HepG2 (cell line): ENCODE measurements around the gene FBXW12. TPM values are rescaled to one million over a fixed set of nuclear protein-coding genes. Genes with fewer than 3 reads are reported as not detected.

Experiments used
- ARID3A ChIP-seq: IDR thresholded peaks from 2 replicates; pipeline ENCODE4 v1.6.1; 2012; ENCODE audit warnings: low read depth, low read length, improper control_type of control experiment
- CBX5 ChIP-seq: sonication (generic); formaldehyde crosslinking; IDR thresholded peaks from 2 replicates; pipeline ENCODE4 v1.4.0; 2020; ENCODE audit warnings: missing genetic modification reagents, borderline replicate concordance
- CTCF ChIP-seq: sonication (generic); formaldehyde crosslinking; IDR thresholded peaks from 2 replicates; pipeline ENCODE4 v1.5.0; 2020; ENCODE audit warnings: mild to moderate bottlenecking, missing genetic modification reagents, moderate library complexity
- HNF1B ChIP-seq: sonication (generic); formaldehyde crosslinking; IDR thresholded peaks from 2 replicates; pipeline ENCODE4 v1.5.1; 2020; ENCODE audit warnings: mild to moderate bottlenecking, moderate library complexity, missing genetic modification reagents
- KAT8 ChIP-seq: IDR thresholded peaks from 2 replicates; pipeline ENCODE4 v1.6.1; 2016; ENCODE audit warnings: missing genetic modification reagents, missing compliant biosample characterization
- KLF16 ChIP-seq, 2 experiments: sonication (generic) in 1 of 2; formaldehyde crosslinking in 1 of 2; IDR thresholded peaks; 2 replicates each; pipeline versions ENCODE4 v1.6.1 to v1.8.0; 2016 to 2023; ENCODE audit warnings: missing genetic modification reagents in 2 of 2, missing compliant biosample characterization in 1 of 2
- KMT2B ChIP-seq: IDR thresholded peaks from 2 replicates; pipeline ENCODE4 v1.6.1; 2016; ENCODE audit warnings: missing genetic modification reagents, missing compliant biosample characterization
- LCORL ChIP-seq, 2 experiments: fragments of 450-650 bp in 1 of 2; sonication (generic) in 1 of 2; formaldehyde crosslinking in 1 of 2; IDR thresholded peaks; 2 replicates each; pipeline versions ENCODE4 v1.5.0 to v1.6.1; 2017 to 2020; ENCODE audit warnings: antibody characterized with exemption in 1 of 2, missing genetic modification reagents in 1 of 2
- MEIS1 ChIP-seq: sonication (generic); formaldehyde crosslinking; IDR thresholded peaks from 2 replicates; pipeline ENCODE4 v1.9.0; 2021; ENCODE audit warnings: mild to moderate bottlenecking, missing genetic modification reagents, moderate library complexity, borderline replicate concordance
- MIXL1 ChIP-seq: IDR thresholded peaks from 2 replicates; pipeline ENCODE4 v1.6.1; 2016
- MTERF4 ChIP-seq: sonication (generic); formaldehyde crosslinking; IDR thresholded peaks from 2 replicates; pipeline ENCODE4 v1.8.0; 2023; ENCODE audit warnings: mild to moderate bottlenecking, missing genetic modification reagents
- NAIF1 ChIP-seq: sonication (generic); formaldehyde crosslinking; IDR thresholded peaks from 2 replicates; pipeline ENCODE4 v1.5.0; 2020; ENCODE audit warnings: mild to moderate bottlenecking, missing genetic modification reagents, borderline replicate concordance
- POLR2G ChIP-seq: fragments of 200-400 bp; formaldehyde crosslinking; IDR thresholded peaks from 2 replicates; pipeline ENCODE4 v1.6.1; 2018; ENCODE audit warnings: mild to moderate bottlenecking, low read depth, low read length, moderate library complexity
- RAD21 ChIP-seq: fragments of 450-650 bp; formaldehyde crosslinking; IDR thresholded peaks from 2 replicates; pipeline ENCODE4 v1.5.0; 2020; ENCODE audit warnings: mild to moderate bottlenecking
- RBM22 ChIP-seq: fragments of 200-400 bp; formaldehyde crosslinking; optimal IDR thresholded peaks from 2 replicates; pipeline ENCODE3; 2017; ENCODE audit warnings: mild to moderate bottlenecking, low read length, moderate library complexity
- RXRB ChIP-seq: IDR thresholded peaks from 2 replicates; pipeline ENCODE4 v1.6.1; 2016; ENCODE audit warnings: borderline replicate concordance, missing genetic modification reagents, missing compliant biosample characterization
- SOX13 ChIP-seq, 3 experiments: fragments of 450-650 bp in 1 of 3; sonication (generic) in 1 of 3; formaldehyde crosslinking in 1 of 3; IDR thresholded peaks in 2 of 3; conservative IDR thresholded peaks in 1 of 3; 2 replicates each; pipeline versions ENCODE4 v1.5.0 to v1.6.1; 2016 to 2020; ENCODE audit warnings: antibody characterized with exemption in 1 of 3, mild to moderate bottlenecking in 1 of 3, missing compliant biosample characterization in 1 of 3, missing genetic modification reagents in 1 of 3, moderate library complexity in 1 of 3
- TEAD3 ChIP-seq: optimal IDR thresholded peaks from 2 replicates; pipeline ENCODE3; 2016; ENCODE audit warnings: borderline replicate concordance
- XRCC5 ChIP-seq: fragments of 200-400 bp; formaldehyde crosslinking; optimal IDR thresholded peaks from 2 replicates; pipeline ENCODE3; 2017; ENCODE audit warnings: mild to moderate bottlenecking, low read length
- ZMYM3 ChIP-seq: sonication (generic); formaldehyde crosslinking; IDR thresholded peaks from 2 replicates; pipeline ENCODE4 v1.5.1; 2020; ENCODE audit warnings: mild to moderate bottlenecking, missing genetic modification reagents
- ZNF121 ChIP-seq: sonication (generic); formaldehyde crosslinking; IDR thresholded peaks from 2 replicates; pipeline ENCODE4 v1.5.0; 2020; ENCODE audit warnings: mild to moderate bottlenecking, missing genetic modification reagents
- ZNF235 ChIP-seq: sonication (generic); formaldehyde crosslinking; IDR thresholded peaks from 2 replicates; pipeline ENCODE4 v1.8.1; 2023; ENCODE audit warnings: mild to moderate bottlenecking, missing genetic modification reagents, borderline replicate concordance
- ZNF484 ChIP-seq: sonication (generic); formaldehyde crosslinking; IDR thresholded peaks from 2 replicates; pipeline ENCODE4 v1.5.1; 2020; ENCODE audit warnings: mild to moderate bottlenecking, low read depth, missing genetic modification reagents, borderline replicate concordance
- ZNF792 ChIP-seq: IDR thresholded peaks from 2 replicates; pipeline ENCODE4 v1.6.1; 2016
- polyA plus RNA-seq, 8 experiments: library from polyadenylated mRNA; depleted of rRNA in 3 of 8; stranded (reverse) in 7 of 8; unstranded in 1 of 8; fragments of >200 nt; fragmentation: Illumina TruSeq in 4 of 8; extraction: Trizol in 4 of 8; gene quantifications; 2 replicates each; pipeline versions ENCODE4 v1.2.1 to v1.2.3, GENCODE V29; 2011 to 2016; ENCODE audit warnings: low read depth in 4 of 8, missing spikeins in 1 of 8, mixed read lengths in 1 of 8; ENCODE audit not compliant: insufficient read depth in 1 of 8
- total RNA-seq, 5 experiments: library from RNA; depleted of rRNA; stranded (reverse); fragments of >200 nt; fragmentation: Illumina TruSeq; extraction: Trizol; gene quantifications; 2 replicates each; pipeline ENCODE4 v1.2.3, GENCODE V29; 2016; ENCODE audit warnings: low read depth in 1 of 5

FBXW12 gene
- total and polyA plus RNA-seq, 2 of the 13 experiments (the other 11 are each of a cell fraction or from before 2014, with no cell fraction given): not detected

- no peak for TF ChIP-seq CBX5
- peak; percentile 87 for TF ChIP-seq RAD21
- TF ChIP-seq RBM22: peak; percentile 86
- TF ChIP-seq MTERF4 (CRISPR knock-in tag): 0 out of 2 replicates have a peak, but pooled peaks have one; percentile 30
- 0 out of 2 replicates have a peak, but pooled peaks have one; percentile 39 for TF ChIP-seq ZNF792 (CRISPR knock-in tag)
- TF ChIP-seq TEAD3: peak; percentile 78
- TF ChIP-seq MIXL1 (CRISPR knock-in tag): peak; percentile 63; the same call in 1 of the 2 replicates
- peak; percentile 61; the same call in 1 of the 2 replicates for TF ChIP-seq ZMYM3 (CRISPR knock-in tag)
- peak; percentile 85 for TF ChIP-seq CTCF
- 0 out of 2 replicates have a peak, but pooled peaks have one; percentile 21 for TF ChIP-seq HNF1B (CRISPR knock-in tag)
- TF ChIP-seq ZNF235 (CRISPR knock-in tag): no peak
- TF ChIP-seq NAIF1 (CRISPR knock-in tag): peak; percentile 68; the same call in 1 of the 2 replicates
- peak; percentile 45 for TF ChIP-seq XRCC5
- no peak for TF ChIP-seq SOX13 (IDR thresholded peaks at IDR 0.05)
- TF ChIP-seq SOX13 (CRISPR knock-in tag; conservative IDR thresholded peaks at IDR 0.05 in 1 of 2, IDR thresholded peaks at IDR 0.05 in 1 of 2): peak in 1 of 2 experiments; percentile 5; a peak in 1 of 4 replicates
- no peak for TF ChIP-seq LCORL (IDR thresholded peaks at IDR 0.05)
- TF ChIP-seq LCORL (CRISPR knock-in tag; IDR thresholded peaks at IDR 0.05): 0 out of 2 replicates have a peak, but pooled peaks have one; percentile 25
- 0 out of 2 replicates have a peak, but pooled peaks have one; percentile 28 for TF ChIP-seq KMT2B (CRISPR knock-in tag)
- TF ChIP-seq KLF16 (CRISPR knock-in tag; IDR thresholded peaks at IDR 0.05): no peak
- TF ChIP-seq ZNF484 (CRISPR knock-in tag): no peak
- peak; percentile 100 for TF ChIP-seq ZNF121 (CRISPR knock-in tag)
- TF ChIP-seq ARID3A: peak; percentile 67
- TF ChIP-seq MEIS1 (CRISPR knock-in tag): no peak
- 0 out of 2 replicates have a peak, but pooled peaks have one; percentile 17 for TF ChIP-seq KAT8 (CRISPR knock-in tag)
- peak; percentile 43; the same call in 1 of the 2 replicates for TF ChIP-seq RXRB (CRISPR knock-in tag)
- TF ChIP-seq POLR2G: peak; percentile 68
These were observed 28.9 kb downstream of the FBXW12 start (continued) for GRCh38 chr3:48400824-48401433.
